SU-DHL-6 (cell line): Measurements from ENCODE around the gene COMT.

Experiments used
- H2AFZ ChIP-seq: fragments of 200-600 bp; sonication (generic); 2 replicates; pipeline ENCODE4 v1.6.1; 2014; ENCODE audit warnings: low read depth, mild to moderate bottlenecking, moderate library complexity, mixed read lengths, antibody characterized with exemption, low read length; ENCODE audit not compliant: severe bottlenecking
- H3F3A ChIP-seq: fragments of 200-600 bp; shearing (Covaris generic); 2 replicates; pipeline ENCODE4 v1.6.0; 2016; ENCODE audit warnings: antibody characterized with exemption, mild to moderate bottlenecking; ENCODE audit not compliant: insufficient read depth
- H3K27ac ChIP-seq: fragments of 200-600 bp; sonication (generic); 2 replicates; pipeline ENCODE4 v1.5.1; 2016; ENCODE audit warnings: low read depth, mild to moderate bottlenecking, low read length, moderate library complexity, mixed read lengths
- H3K27me3 ChIP-seq: fragments of 200-600 bp; sonication (generic), shearing (Covaris generic); 2 replicates; pipeline ENCODE4 v1.6.0; 2014; ENCODE audit warnings: mild to moderate bottlenecking, low read length
- H3K36me3 ChIP-seq: fragments of 200-600 bp; sonication (generic); 2 replicates; pipeline ENCODE4 v1.6.1; 2014; ENCODE audit warnings: mild to moderate bottlenecking, low read length, mixed read lengths
- H3K4me2 ChIP-seq: fragments of 300-600, 200-600 bp; shearing (Covaris generic), sonication (generic); 2 replicates; pipeline ENCODE4 v1.6.0; 2014; ENCODE audit warnings: low read length, low read depth, mild to moderate bottlenecking; ENCODE audit not compliant: poor library complexity, severe bottlenecking
- H3K4me3 ChIP-seq: fragments of 200-600 bp; sonication (generic); 2 replicates; pipeline ENCODE4 v1.5.1; 2014; ENCODE audit warnings: antibody characterized with exemption, low read length, mild to moderate bottlenecking, mixed read lengths; ENCODE audit not compliant: insufficient read depth, poor library complexity, severe bottlenecking
- H3K79me2 ChIP-seq: fragments of 200-600 bp; sonication (generic); 2 replicates; pipeline ENCODE4 v1.6.1; 2014; ENCODE audit warnings: mild to moderate bottlenecking, low read length, moderate library complexity; ENCODE audit not compliant: insufficient read depth
- H3K9ac ChIP-seq: fragments of 200-600 bp; sonication (generic); 2 replicates; pipeline ENCODE4 v1.7.0; 2014; ENCODE audit warnings: mild to moderate bottlenecking, low read length
- H3K9me2 ChIP-seq: fragments of 200-600 bp; sonication (generic); replicated peaks from 2 replicates; pipeline ENCODE4 v1.6.1; 2014; ENCODE audit warnings: low read length; ENCODE audit not compliant: insufficient read depth
- H3K9me3 ChIP-seq: fragments of 200-600 bp; sonication (generic); 2 replicates; pipeline ENCODE4 v1.6.1; 2014; ENCODE audit warnings: low read length, mixed read lengths; ENCODE audit not compliant: insufficient read depth
- H4K20me1 ChIP-seq: fragments of 200-600 bp; sonication (generic); 2 replicates; pipeline ENCODE4 v1.6.1; 2014; ENCODE audit warnings: low read depth, mild to moderate bottlenecking, antibody characterized with exemption, low read length, moderate library complexity, mixed read lengths
- CTCF ChIP-seq: fragments of 200-600 bp; sonication (generic); IDR thresholded peaks from one replicate; pipeline ENCODE4 v1.5.1; 2017; ENCODE audit warnings: antibody characterized with exemption, mild to moderate bottlenecking, low read length, moderate library complexity; ENCODE audit not compliant: insufficient read depth, poor library complexity, severe bottlenecking
- EZH2phosphoT487 ChIP-seq: fragments of 200-600 bp; sonication (generic), shearing (Covaris generic); conservative IDR thresholded peaks from 2 replicates; pipeline ENCODE4 v1.6.1; 2018; ENCODE audit warnings: mild to moderate bottlenecking, antibody characterized with exemption, low read length, moderate library complexity, mixed read lengths

The COMT gene

GRCh38 chr22:19893363-19893762, 48.2 kb upstream of the COMT start:
- no peak overlapping the region for H2AFZ ChIP-seq
- TF ChIP-seq CTCF (no peak), EZH2phosphoT487 (no peak)
- no peak overlapping the region for H3K4me3 ChIP-seq
- H3K79me2 ChIP-seq, result no peaks in the 10 kb centered on the region
- peaks cover 8% of the 10 kb centered on the region; the same call in 1 of the 2 replicates for H3F3A ChIP-seq
- H3K27me3 ChIP-seq, result no peaks in the 10 kb centered on the region
- no peak overlapping the region for H3K4me2 ChIP-seq
- no peaks in the 10 kb centered on the region for H3K36me3 ChIP-seq
- no peaks in the 10 kb centered on the region for H4K20me1 ChIP-seq
- no peak overlapping the region for H3K9ac ChIP-seq
- no peaks in the 10 kb centered on the region for H3K9me2 ChIP-seq
- no peaks in the 10 kb centered on the region for H3K9me3 ChIP-seq
- H3K27ac ChIP-seq, result no peak overlapping the region

- Histone ChIP-seq H3K4me2 (no peak overlapping the region), H3K9me2 (no peaks in the 10 kb centered on the region), H3K4me3 (no peak overlapping the region), H4K20me1 (no peaks in the 10 kb centered on the region), H3F3A (peaks cover 8% of the 10 kb centered on the region; the same call in 1 of the 2 replicates), H3K79me2 (no peaks in the 10 kb centered on the region), H3K27me3 (no peaks in the 10 kb centered on the region), H3K27ac (no peak overlapping the region), H3K9me3 (no peaks in the 10 kb centered on the region), H3K36me3 (no peaks in the 10 kb centered on the region), H3K9ac (no peak overlapping the region), H2AFZ (no peak overlapping the region)
- TF ChIP-seq CTCF (no peak), EZH2phosphoT487 (no peak)
These were observed 46.3 kb upstream of the COMT start for GRCh38 chr22:19895160-19895849.

- Histone ChIP-seq H3K36me3 (no peaks in the 10 kb centered on the region), H4K20me1 (no peaks in the 10 kb centered on the region), H3K79me2 (no peaks in the 10 kb centered on the region), H3K9me3 (no peaks in the 10 kb centered on the region), H3K4me3 (no peak overlapping the region), H3K27ac (no peak overlapping the region), H3K4me2 (no peak overlapping the region), H2AFZ (no peak overlapping the region), H3F3A (0 out of 2 replicates have a peak, but pooled peaks cover 5% of the 10 kb centered on the region), H3K9me2 (no peaks in the 10 kb centered on the region), H3K27me3 (no peaks in the 10 kb centered on the region), H3K9ac (no peak overlapping the region)
- TF ChIP-seq EZH2phosphoT487, result no peak
- TF ChIP-seq CTCF, result no peak
These were observed 44.8 kb upstream of the COMT start for GRCh38 chr22:19896665-19897355.
